ENCODE results near the gene NPTXR.

DNA sequence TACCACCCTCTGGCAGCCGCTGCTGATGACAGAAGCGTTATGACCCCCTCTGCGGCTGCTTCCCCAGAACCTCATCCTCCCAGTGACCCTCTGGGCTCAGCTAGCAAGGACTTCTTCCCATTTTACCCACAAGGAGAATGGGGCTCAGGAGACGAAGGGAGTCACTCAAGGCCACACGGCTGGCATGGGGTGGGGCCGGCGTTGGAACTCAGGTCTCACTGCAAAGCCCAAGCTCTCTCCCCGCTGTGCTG lies 71.3 kb downstream of the NPTXR start:
- TF ChIP-seq, protein P1, sequence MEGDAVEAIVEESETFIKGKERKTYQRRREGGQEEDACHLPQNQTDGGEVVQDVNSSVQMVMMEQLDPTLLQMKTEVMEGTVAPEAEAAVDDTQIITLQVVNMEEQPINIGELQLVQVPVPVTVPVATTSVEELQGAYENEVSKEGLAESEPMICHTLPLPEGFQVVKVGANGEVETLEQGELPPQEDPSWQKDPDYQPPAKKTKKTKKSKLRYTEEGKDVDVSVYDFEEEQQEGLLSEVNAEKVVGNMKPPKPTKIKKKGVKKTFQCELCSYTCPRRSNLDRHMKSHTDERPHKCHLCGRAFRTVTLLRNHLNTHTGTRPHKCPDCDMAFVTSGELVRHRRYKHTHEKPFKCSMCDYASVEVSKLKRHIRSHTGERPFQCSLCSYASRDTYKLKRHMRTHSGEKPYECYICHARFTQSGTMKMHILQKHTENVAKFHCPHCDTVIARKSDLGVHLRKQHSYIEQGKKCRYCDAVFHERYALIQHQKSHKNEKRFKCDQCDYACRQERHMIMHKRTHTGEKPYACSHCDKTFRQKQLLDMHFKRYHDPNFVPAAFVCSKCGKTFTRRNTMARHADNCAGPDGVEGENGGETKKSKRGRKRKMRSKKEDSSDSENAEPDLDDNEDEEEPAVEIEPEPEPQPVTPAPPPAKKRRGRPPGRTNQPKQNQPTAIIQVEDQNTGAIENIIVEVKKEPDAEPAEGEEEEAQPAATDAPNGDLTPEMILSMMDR (conservative IDR thresholded peaks at IDR 0.05; ENCODE audit: low read length) = no peak
- no peak for TF ChIP-seq EZH2phosphoT487 (IDR thresholded peaks at IDR 0.05; ENCODE audit: borderline replicate concordance, low read depth, low read length)

Data from OCI-LY7 (cell line).